ENCODE results near the gene ACVR1. TPM values are rescaled to one million over a fixed set of nuclear protein-coding genes. Genes with fewer than 3 reads are reported as not detected.

ACVR1 gene
- total and polyA plus RNA-seq, 2 of the 13 experiments (the other 11 are each of a cell fraction or from before 2014, with no cell fraction given): 2.3 to 5.4 TPM

DNA sequence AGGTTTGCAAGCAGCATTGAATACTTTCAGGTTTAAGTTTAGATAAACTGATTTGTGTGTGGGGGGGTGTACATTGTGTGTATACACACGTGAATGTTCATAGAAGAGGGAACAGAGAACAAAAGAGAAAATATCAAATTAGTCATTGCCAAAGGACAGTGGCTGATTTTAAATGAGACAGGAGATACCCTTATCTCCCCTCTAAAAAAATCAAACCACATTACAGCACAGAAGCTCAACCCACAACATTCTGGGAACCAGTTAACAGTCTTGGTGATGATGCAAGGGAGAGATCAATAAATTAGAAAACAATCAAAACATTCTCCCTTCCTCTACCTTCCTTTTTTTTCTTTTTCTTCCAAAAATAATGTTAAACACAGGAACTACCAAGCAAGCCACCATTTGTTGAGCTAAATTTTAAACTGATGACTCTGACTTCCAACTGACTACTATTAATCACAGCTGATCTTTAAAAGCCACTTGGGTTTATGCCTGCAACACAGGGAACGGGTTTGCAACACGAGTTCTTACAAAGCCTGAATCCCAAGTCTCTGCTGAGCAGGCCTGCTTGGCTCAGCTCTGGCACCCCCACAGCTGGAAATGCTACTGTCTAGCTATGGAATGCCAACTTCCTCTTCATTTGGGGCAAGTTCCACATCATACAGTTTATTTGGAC is 128.3 kb downstream of the ACVR1 start:
- DNase-seq (ENCODE audit: low spot score): no peak
- no peak for ATAC-seq
- H3K9ac ChIP-seq (ENCODE audit: insufficient read depth, low read depth, low read length): no peak overlapping the region
- POLR2A ChIA-PET: no interaction called here
- no peak overlapping the region for H3K27ac ChIP-seq (ENCODE audit: extremely low read length, insufficient read depth, low read length)
- H3K27me3 ChIP-seq (ENCODE audit: control insufficient read depth in 1 of 2, insufficient read depth in 2 of 2, low read length in 2 of 2): no peaks in the 10 kb centered on the region
- H3K4me1 ChIP-seq (ENCODE audit: insufficient read depth, low read length): no peaks in the 10 kb centered on the region
- no peaks in the 10 kb centered on the region for H4K20me1 ChIP-seq (ENCODE audit: insufficient read depth, low read length)
- in situ Hi-C loops (cut with HindIII; ENCODE audit: extremely low pct_ligation_motif_present, low pct_unique_long_range_greater_than_20kb) (no loop called here), intact Hi-C loops (cut with micrococcal nuclease; ENCODE audit: unreplicated experiment) (no loop called here)
- no peak overlapping the region for H2AFZ ChIP-seq (ENCODE audit: low read length)
- no peak overlapping the region for H3K4me2 ChIP-seq (ENCODE audit: low read depth, low read length)
- no peaks in the 10 kb centered on the region for H3K9me3 ChIP-seq (ENCODE audit: low read length)
- TF ChIP-seq ZNF335 (CRISPR knock-in tag; IDR thresholded peaks at IDR 0.05): no peak
- CTCF ChIA-PET (ENCODE audit: low intra/inter-chr PET ratio, low total read pairs): no interaction called here
- no peaks in the 10 kb centered on the region for H3K79me2 ChIP-seq (ENCODE audit: insufficient read depth, low read length)
- H3K36me3 ChIP-seq (replicated peaks in 1 of 2; ENCODE audit: control insufficient read depth in 1 of 2, insufficient read depth in 2 of 2, low read length in 2 of 2): peaks cover 0 to 9% of the 10 kb centered on the region in 2 experiments; a peak in 1 of 5 replicates
- H3K4me3 ChIP-seq (replicated peaks in 1 of 3; ENCODE audit: insufficient read depth in 1 of 3, low read depth in 2 of 3, low read length in 3 of 3): no peak overlapping the region
- BruUV-seq (replicated peaks): no TSS peak
- 94% methylated on average over 3 of the region's 3 CpGs for WGBS (ENCODE audit: low lambda C conversion rate)
- FAIRE-seq: peak; percentile 18

DNA sequence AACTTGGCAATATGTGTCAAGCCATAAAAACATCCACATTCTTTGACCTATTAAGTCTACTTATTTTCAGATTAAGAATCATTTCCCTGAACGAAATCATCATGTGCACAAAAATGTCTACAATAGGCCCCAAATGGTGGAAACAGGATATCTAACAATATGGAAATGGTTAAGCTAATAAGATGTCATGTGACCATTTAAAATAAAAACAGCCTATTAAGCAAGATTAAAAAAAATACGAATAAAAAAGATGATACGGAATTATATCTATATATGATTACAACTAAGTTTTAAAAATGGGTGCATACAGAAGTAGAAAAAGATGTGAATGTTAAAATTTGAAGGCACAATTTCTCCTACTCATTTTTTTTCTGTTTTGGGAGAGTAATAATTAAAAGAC is 128.8 kb downstream of the ACVR1 start:
- Histone ChIP-seq H3K4me3 (replicated peaks in 1 of 3; ENCODE audit: insufficient read depth in 1 of 3, low read depth in 2 of 3, low read length in 3 of 3) (no peak overlapping the region), H3K4me2 (ENCODE audit: low read depth, low read length) (no peak overlapping the region), H3K4me1 (ENCODE audit: insufficient read depth, low read length) (no peaks in the 10 kb centered on the region), H3K79me2 (ENCODE audit: insufficient read depth, low read length) (no peaks in the 10 kb centered on the region), H3K36me3 (replicated peaks in 1 of 2; ENCODE audit: control insufficient read depth in 1 of 2, insufficient read depth in 2 of 2, low read length in 2 of 2) (peaks cover 0 to 9% of the 10 kb centered on the region in 2 experiments; a peak in 1 of 5 replicates), H3K27me3 (ENCODE audit: control insufficient read depth in 1 of 2, insufficient read depth in 2 of 2, low read length in 2 of 2) (no peaks in the 10 kb centered on the region), H3K27ac (ENCODE audit: extremely low read length, insufficient read depth, low read length) (no peak overlapping the region), H3K9me3 (ENCODE audit: low read length) (no peaks in the 10 kb centered on the region), H2AFZ (ENCODE audit: low read length) (no peak overlapping the region), H3K9ac (ENCODE audit: insufficient read depth, low read depth, low read length) (no peak overlapping the region), H4K20me1 (ENCODE audit: insufficient read depth, low read length) (no peaks in the 10 kb centered on the region)
- DNase-seq (ENCODE audit: low spot score) (no peak), FAIRE-seq (no peak), ATAC-seq (no peak)
- in situ Hi-C loops (cut with HindIII; ENCODE audit: extremely low pct_ligation_motif_present, low pct_unique_long_range_greater_than_20kb) (no loop called here), intact Hi-C loops (cut with micrococcal nuclease; ENCODE audit: unreplicated experiment) (no loop called here)
- ChIA-PET CTCF (ENCODE audit: low intra/inter-chr PET ratio, low total read pairs) (no interaction called here), POLR2A (no interaction called here)
- WGBS (ENCODE audit: low lambda C conversion rate): 95% methylated on average over 3 of the region's 3 CpGs
- BruUV-seq (replicated peaks): no TSS peak
- TF ChIP-seq RAD51 (IDR thresholded peaks at IDR 0.05; ENCODE audit: borderline replicate concordance) (peak; percentile 18; the same call in 1 of the 2 replicates), ZFP36L1 (CRISPR knock-in tag; IDR thresholded peaks at IDR 0.05) (no peak), KDM5A (IDR thresholded peaks at IDR 0.05; ENCODE audit: borderline replicate concordance, low read length) (no peak), ZNF577 (CRISPR knock-in tag; IDR thresholded peaks at IDR 0.05; ENCODE audit: borderline replicate concordance, low read depth) (no peak)
